NCI-H187 (cell line): Measurements from ENCODE around the gene CLDN9.

Source experiments
- DNase-seq, 2 experiments: peaks; one replicate each; lab custom pipeline; 2025; lab: John Stamatoyannopoulos, UW

Gene CLDN9

GRCh38 chr16:3012828-3013420 is at the start of gene CLDN9:
Gene CLDN9 (plus strand): TSS chr16:3012923. CDS start chr16:3013363, 440 bp downstream.
- DNase-seq, result peak; percentile 77 to 94

- DNase-seq, result no peak
Observed at GRCh38 chr16:2963074-2963722, 49.5 kb upstream of the CLDN9 start.

- peak in 1 of 2 experiments; percentile 71 for DNase-seq
Observed at GRCh38 chr16:2963723-2964474, 48.8 kb upstream of the CLDN9 start, which contains the start of gene KREMEN2. Gene KREMEN2 (plus strand): TSS chr16:2964275. CDS start chr16:2964521, 246 bp downstream.

- DNase-seq, result peak; percentile 70 to 74
Observed at GRCh38 chr16:2964475-2965336, 48.0 kb upstream of the CLDN9 start.

- DNase-seq, result no peak
Observed at GRCh38 chr16:2966043-2966807, 46.5 kb upstream of the CLDN9 start.

- DNase-seq, result no peak
Observed at GRCh38 chr16:2966808-2967191, 45.9 kb upstream of the CLDN9 start.

GRCh38 chr16:2967211-2967631 is 45.5 kb upstream of the CLDN9 start:
- no peak for DNase-seq

GRCh38 chr16:2967721-2968161 is 45.0 kb upstream of the CLDN9 start:
- DNase-seq, result no peak

GRCh38 chr16:2968368-2968737 is 44.4 kb upstream of the CLDN9 start:
- DNase-seq, result no peak

GRCh38 chr16:2968738-2969544 is 43.8 kb upstream of the CLDN9 start, which contains the start of gene PAQR4:
Gene PAQR4 (plus strand): TSS chr16:2969348. CDS start chr16:2969675, 327 bp downstream.
- DNase-seq, result peak; percentile 92 to 95

- DNase-seq, result peak; percentile 39 to 67
Observed at GRCh38 chr16:2969545-2970521, 42.9 kb upstream of the CLDN9 start.

GRCh38 chr16:2970563-2970962 is 42.2 kb upstream of the CLDN9 start:
- DNase-seq, result no peak

- no peak for DNase-seq
Observed at GRCh38 chr16:2971134-2971984, 41.4 kb upstream of the CLDN9 start.

GRCh38 chr16:2971985-2972784 is 40.5 kb upstream of the CLDN9 start:
- no peak for DNase-seq

GRCh38 chr16:2973093-2973492 is 39.6 kb upstream of the CLDN9 start:
- DNase-seq, result no peak

GRCh38 chr16:2973605-2974318 is 39.0 kb upstream of the CLDN9 start:
- DNase-seq, result no peak
